Endodermal cell (in vitro differentiated cells): ENCODE data around the gene PLXNB3. TPM values are rescaled to one million over a fixed set of nuclear protein-coding genes. Genes with fewer than 3 reads are reported as not detected.

Experiments used
- DNase-seq: peaks from one replicate; pipeline ENCODE4 v3.0.0-alpha.2; 2017
- H3K27ac ChIP-seq: 2 replicates; pipeline ENCODE4 v1.5.1; 2013; ENCODE audit warnings: mild to moderate bottlenecking, low read depth, low read length, moderate library complexity
- H3K27me3 ChIP-seq: 2 replicates; pipeline ENCODE4 v1.6.1; 2013; ENCODE audit warnings: mild to moderate bottlenecking, low read length, moderate library complexity; ENCODE audit not compliant: insufficient read depth, control insufficient read depth, poor library complexity, severe bottlenecking
- H3K36me3 ChIP-seq: 2 replicates; pipeline ENCODE4 v1.7.0; 2013; ENCODE audit warnings: mild to moderate bottlenecking, low read length, moderate library complexity; ENCODE audit not compliant: control insufficient read depth, insufficient read depth
- H3K4me1 ChIP-seq: one replicate; pipeline ENCODE4 v1.7.0; 2013; ENCODE audit warnings: low read length; ENCODE audit not compliant: control insufficient read depth, insufficient read depth
- H3K4me3 ChIP-seq: 2 replicates; pipeline ENCODE4 v1.5.1; 2013; ENCODE audit warnings: mild to moderate bottlenecking, low read length, moderate library complexity
- H3K9ac ChIP-seq: 2 replicates; pipeline ENCODE4 v1.6.1; 2013; ENCODE audit warnings: mild to moderate bottlenecking, low read length, moderate library complexity; ENCODE audit not compliant: poor library complexity, severe bottlenecking; ENCODE audit errors: extremely low read depth
- H3K9me3 ChIP-seq: 2 replicates; pipeline ENCODE4 v1.6.1; 2013; ENCODE audit warnings: mild to moderate bottlenecking, low read length, moderate library complexity; ENCODE audit not compliant: control insufficient read depth
- H3K27ac Mint-ChIP-seq: 2 replicates; pipeline ENCODE4 v1.8.0; 2020; ENCODE audit warnings: mixed read lengths
- H3K27me3 Mint-ChIP-seq: 2 replicates; pipeline ENCODE4 v1.8.0; 2021; ENCODE audit warnings: mild to moderate bottlenecking, mixed read lengths; ENCODE audit not compliant: insufficient read depth
- H3K36me3 Mint-ChIP-seq: 2 replicates; pipeline ENCODE4 v1.8.0; 2020; ENCODE audit warnings: low read depth, mixed read lengths
- H3K4me1 Mint-ChIP-seq: 2 replicates; pipeline ENCODE4 v1.8.0; 2020; ENCODE audit warnings: mixed read lengths
- H3K4me3 Mint-ChIP-seq: 2 replicates; pipeline ENCODE4 v1.8.0; 2020; ENCODE audit warnings: mild to moderate bottlenecking, moderate library complexity, mixed read lengths
- H3K9me3 Mint-ChIP-seq: 2 replicates; pipeline ENCODE4 v1.8.0; 2020; ENCODE audit warnings: mild to moderate bottlenecking, mixed read lengths
- WGBS, 2 experiments: methylation state at CpG; one replicate each; pipeline versions ENCODE4 v1.1.5 to v1.1.7; 2013; ENCODE audit warnings: missing lambda C conversion rate in 2 of 2, mixed read lengths in 1 of 2; ENCODE audit not compliant: insufficient coverage in 1 of 2, insufficient read length in 1 of 2; 5-methylcytosine and 5-hydroxymethylcytosine counted together
- total RNA-seq, 2 donors: library from RNA; stranded (reverse); fragmentation: NEBNext Ultra II Directional in 1 of 2; extraction: Animal tissue kit (Norgen Biotek cat#: 25700) in 1 of 2; gene quantifications; 2 replicates in 1 of 2; 3 replicates in 1 of 2; pipeline ENCODE4 v1.2.1, GENCODE V29; 2021
- TF ChIP-seq, protein P1 (sequence below): fragments of 200-600 bp; sonication (generic); conservative IDR thresholded peaks from 2 replicates; pipeline ENCODE4 v1.5.0; 2021; ENCODE audit warnings: antibody characterized with exemption, mild to moderate bottlenecking

Gene PLXNB3
- total RNA-seq, 2 donors from 2014 or later: 1.1 TPM

DNA sequence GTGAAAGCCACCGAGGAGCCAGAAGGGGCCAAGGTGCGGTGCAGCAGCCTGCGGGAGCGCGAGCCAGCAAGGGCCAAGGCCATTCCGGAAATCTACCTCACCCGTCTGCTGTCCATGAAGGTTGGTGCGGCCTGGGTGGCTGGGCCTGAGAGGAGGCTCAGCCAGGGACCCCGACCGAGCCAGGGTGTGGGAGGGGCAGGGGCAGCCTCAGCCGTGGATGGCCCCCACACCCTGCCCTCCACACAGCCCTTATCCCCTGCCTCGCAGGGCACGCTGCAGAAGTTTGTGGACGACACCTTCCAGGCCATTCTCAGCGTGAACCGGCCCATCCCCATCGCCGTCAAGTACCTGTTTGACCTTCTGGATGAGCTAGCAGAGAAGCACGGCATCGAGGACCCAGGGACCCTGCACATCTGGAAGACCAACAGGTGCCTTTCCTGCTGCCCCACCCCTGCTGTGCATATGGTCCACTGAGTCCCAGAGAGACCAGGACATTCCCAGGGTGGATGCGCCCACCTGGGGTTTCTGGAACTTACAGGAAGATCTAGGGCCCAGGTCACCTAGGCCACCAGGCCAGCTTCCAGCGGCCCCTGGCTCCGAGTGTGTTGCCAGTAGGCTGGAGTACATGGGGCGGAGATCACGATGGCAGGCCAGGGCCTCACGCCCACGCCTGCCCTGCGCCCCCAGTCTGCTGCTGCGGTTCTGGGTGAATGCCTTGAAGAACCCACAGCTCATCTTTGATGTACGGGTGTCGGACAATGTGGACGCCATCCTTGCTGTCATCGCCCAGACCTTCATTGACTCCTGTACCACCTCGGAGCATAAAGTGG is 13.4 kb downstream of the PLXNB3 start:
- no peaks in the 10 kb centered on the region for H3K36me3 ChIP-seq
- no peaks in the 10 kb centered on the region for H3K4me1 ChIP-seq
- H3K27me3 ChIP-seq: no peaks in the 10 kb centered on the region
- WGBS, 2 experiments: 95 to 96% methylated on average over 14 to 33 of the region's 34 CpGs
- Mint-ChIP-seq H3K4me1 (no peaks in the 10 kb centered on the region), H3K27ac (no peak overlapping the region), H3K36me3 (no peaks in the 10 kb centered on the region), H3K9me3 (peaks cover 40% of the 10 kb centered on the region), H3K27me3 (no peaks in the 10 kb centered on the region), H3K4me3 (no peak overlapping the region)
- H3K4me3 ChIP-seq: no peak overlapping the region
- no peak overlapping the region for H3K27ac ChIP-seq
- H3K9me3 ChIP-seq: no peaks in the 10 kb centered on the region
- H3K9ac ChIP-seq: no peak overlapping the region
- DNase-seq: no peak
- TF ChIP-seq, protein P1, sequence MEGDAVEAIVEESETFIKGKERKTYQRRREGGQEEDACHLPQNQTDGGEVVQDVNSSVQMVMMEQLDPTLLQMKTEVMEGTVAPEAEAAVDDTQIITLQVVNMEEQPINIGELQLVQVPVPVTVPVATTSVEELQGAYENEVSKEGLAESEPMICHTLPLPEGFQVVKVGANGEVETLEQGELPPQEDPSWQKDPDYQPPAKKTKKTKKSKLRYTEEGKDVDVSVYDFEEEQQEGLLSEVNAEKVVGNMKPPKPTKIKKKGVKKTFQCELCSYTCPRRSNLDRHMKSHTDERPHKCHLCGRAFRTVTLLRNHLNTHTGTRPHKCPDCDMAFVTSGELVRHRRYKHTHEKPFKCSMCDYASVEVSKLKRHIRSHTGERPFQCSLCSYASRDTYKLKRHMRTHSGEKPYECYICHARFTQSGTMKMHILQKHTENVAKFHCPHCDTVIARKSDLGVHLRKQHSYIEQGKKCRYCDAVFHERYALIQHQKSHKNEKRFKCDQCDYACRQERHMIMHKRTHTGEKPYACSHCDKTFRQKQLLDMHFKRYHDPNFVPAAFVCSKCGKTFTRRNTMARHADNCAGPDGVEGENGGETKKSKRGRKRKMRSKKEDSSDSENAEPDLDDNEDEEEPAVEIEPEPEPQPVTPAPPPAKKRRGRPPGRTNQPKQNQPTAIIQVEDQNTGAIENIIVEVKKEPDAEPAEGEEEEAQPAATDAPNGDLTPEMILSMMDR: no peak

DNA sequence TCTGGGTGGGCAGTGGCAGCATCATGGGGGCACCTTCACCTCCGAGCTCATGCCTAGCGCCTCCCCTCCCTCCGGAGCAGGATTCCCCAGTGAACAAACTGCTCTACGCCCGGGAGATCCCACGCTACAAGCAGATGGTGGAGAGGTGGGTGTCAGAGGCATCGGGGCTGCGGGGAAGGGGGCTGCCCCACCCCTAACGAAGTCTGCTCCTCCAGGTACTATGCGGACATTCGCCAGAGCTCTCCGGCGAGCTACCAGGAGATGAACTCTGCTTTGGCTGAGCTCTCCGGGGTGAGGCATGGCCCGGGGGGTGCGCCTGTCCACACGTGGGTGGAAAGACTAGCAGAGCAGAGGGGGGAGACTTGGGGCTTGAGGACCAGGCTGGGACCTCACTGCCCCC is 14.1 kb downstream of the PLXNB3 start:
- Histone ChIP-seq H3K9ac (no peak overlapping the region), H3K4me3 (no peak overlapping the region), H3K27me3 (no peaks in the 10 kb centered on the region), H3K4me1 (no peaks in the 10 kb centered on the region), H3K9me3 (no peaks in the 10 kb centered on the region), H3K36me3 (no peaks in the 10 kb centered on the region), H3K27ac (no peak overlapping the region)
- peaks cover 41% of the 10 kb centered on the region for H3K9me3 Mint-ChIP-seq
- H3K27ac Mint-ChIP-seq: no peak overlapping the region
- H3K36me3 Mint-ChIP-seq: no peaks in the 10 kb centered on the region
- no peak overlapping the region for H3K4me3 Mint-ChIP-seq
- 88 to 90% methylated on average over 2 to 17 of the region's 17 CpGs for WGBS, 2 experiments
- DNase-seq: no peak
- H3K27me3 Mint-ChIP-seq: no peaks in the 10 kb centered on the region
- TF ChIP-seq, protein P1: no peak
- H3K4me1 Mint-ChIP-seq: no peaks in the 10 kb centered on the region

- TF ChIP-seq, protein P1: peak; percentile 46
- no peak overlapping the region for H3K9ac ChIP-seq
- no peak overlapping the region for H3K27ac Mint-ChIP-seq
Measured at GRCh38 chrX:153778684-153779101, 14.6 kb downstream of the PLXNB3 start.

More at GRCh38 chrX:153778684-153779101, 14.6 kb downstream of the PLXNB3 start:
- Mint-ChIP-seq H3K27me3 (no peaks in the 10 kb centered on the region), H3K4me1 (no peaks in the 10 kb centered on the region), H3K4me3 (no peak overlapping the region), H3K9me3 (peaks cover 44% of the 10 kb centered on the region), H3K36me3 (no peaks in the 10 kb centered on the region)
- H3K36me3 ChIP-seq: no peaks in the 10 kb centered on the region
- WGBS, 2 experiments: 95% methylated on average over 16 of the region's 16 CpGs; no CpG with 5 or more reads in 1 of the 2 experiments
- no peaks in the 10 kb centered on the region for H3K27me3 ChIP-seq
- no peak overlapping the region for H3K27ac ChIP-seq
- H3K4me1 ChIP-seq: no peaks in the 10 kb centered on the region
- H3K9me3 ChIP-seq: no peaks in the 10 kb centered on the region
- H3K4me3 ChIP-seq: no peak overlapping the region
- no peak for DNase-seq
